B cell (primary cell): ENCODE data around the gene CEACAM19.

Experiments
- EZH2 ChIP-seq: IDR thresholded peaks from 2 replicates; pipeline ENCODE4 v1.6.1; 2012; ENCODE audit warnings: borderline replicate concordance, low read depth, mild to moderate bottlenecking, moderate library complexity, low read length; ENCODE audit not compliant: insufficient read depth, poor library complexity, severe bottlenecking
- TF ChIP-seq, protein P1 (sequence below): fragments of 200-600 bp; IDR thresholded peaks from one replicate; pipeline ENCODE4 v1.8.0; 2022; ENCODE audit warnings: antibody characterized with exemption, mild to moderate bottlenecking

DNA sequence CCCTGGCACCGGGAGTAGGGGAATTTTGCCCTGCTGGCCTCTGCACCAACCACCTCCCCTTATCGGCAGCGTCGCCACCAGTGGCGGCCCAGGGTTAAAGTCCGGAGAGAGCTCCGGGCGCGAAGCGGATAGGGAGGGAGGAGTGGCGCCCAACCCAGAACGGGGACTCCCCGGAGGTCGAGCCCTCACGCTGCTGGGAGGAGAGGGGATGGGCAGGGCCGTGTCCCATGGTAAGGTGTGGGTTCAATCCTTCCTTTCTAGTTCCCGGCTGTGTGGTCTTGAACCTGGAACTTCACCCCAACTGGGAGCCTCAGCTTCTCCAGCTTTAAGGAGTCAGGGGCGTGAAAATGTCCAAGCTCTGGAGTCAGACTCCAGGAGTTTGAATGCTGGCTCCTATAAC is 54.0 kb downstream of the CEACAM19 start:
- TF ChIP-seq, protein P1, sequence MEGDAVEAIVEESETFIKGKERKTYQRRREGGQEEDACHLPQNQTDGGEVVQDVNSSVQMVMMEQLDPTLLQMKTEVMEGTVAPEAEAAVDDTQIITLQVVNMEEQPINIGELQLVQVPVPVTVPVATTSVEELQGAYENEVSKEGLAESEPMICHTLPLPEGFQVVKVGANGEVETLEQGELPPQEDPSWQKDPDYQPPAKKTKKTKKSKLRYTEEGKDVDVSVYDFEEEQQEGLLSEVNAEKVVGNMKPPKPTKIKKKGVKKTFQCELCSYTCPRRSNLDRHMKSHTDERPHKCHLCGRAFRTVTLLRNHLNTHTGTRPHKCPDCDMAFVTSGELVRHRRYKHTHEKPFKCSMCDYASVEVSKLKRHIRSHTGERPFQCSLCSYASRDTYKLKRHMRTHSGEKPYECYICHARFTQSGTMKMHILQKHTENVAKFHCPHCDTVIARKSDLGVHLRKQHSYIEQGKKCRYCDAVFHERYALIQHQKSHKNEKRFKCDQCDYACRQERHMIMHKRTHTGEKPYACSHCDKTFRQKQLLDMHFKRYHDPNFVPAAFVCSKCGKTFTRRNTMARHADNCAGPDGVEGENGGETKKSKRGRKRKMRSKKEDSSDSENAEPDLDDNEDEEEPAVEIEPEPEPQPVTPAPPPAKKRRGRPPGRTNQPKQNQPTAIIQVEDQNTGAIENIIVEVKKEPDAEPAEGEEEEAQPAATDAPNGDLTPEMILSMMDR: no peak
- no peak for TF ChIP-seq EZH2
